Activated T-helper 17 cell treated with anti-CD3 and anti-CD28 coated beads, Interleukin-2, amount 50 U/mL, for 72 hours (primary cell): ENCODE measurements around the gene PHYH. TPM values are rescaled to one million over a fixed set of nuclear protein-coding genes. Genes with fewer than 3 reads are reported as not detected.
"Not testable (repeated sequence)": the region's sequence is repeated elsewhere in the genome, so short reads cannot be mapped to it uniquely, and the experiment has no call there.

Experiments
- ATAC-seq: fragments of 150-1000 bp; cut with Tn5 transposase; replicated peaks from 2 replicates; pipeline ENCODE4 v1.10.0; 2021; ENCODE audit warnings: mild to moderate bottlenecking, moderate library complexity
- H3K27ac Mint-ChIP-seq: one replicate; pipeline ENCODE4 v1.8.0; 2022; ENCODE audit warnings: mixed read lengths
- H3K27me3 Mint-ChIP-seq: one replicate; pipeline ENCODE4 v1.8.0; 2022; ENCODE audit warnings: mixed read lengths
- H3K36me3 Mint-ChIP-seq: one replicate; pipeline ENCODE4 v1.8.0; 2022; ENCODE audit warnings: low read depth, mild to moderate bottlenecking, mixed read lengths
- H3K4me1 Mint-ChIP-seq: one replicate; pipeline ENCODE4 v1.8.0; 2022; ENCODE audit warnings: mixed read lengths
- H3K4me3 Mint-ChIP-seq: one replicate; pipeline ENCODE4 v1.8.0; 2022; ENCODE audit warnings: mild to moderate bottlenecking, mixed read lengths
- H3K9me3 Mint-ChIP-seq: one replicate; pipeline ENCODE4 v1.8.0; 2022; ENCODE audit warnings: mixed read lengths
- total RNA-seq, 2 donors: library from RNA; stranded (reverse); gene quantifications; one replicate each; pipeline ENCODE4 v1.2.3, GENCODE V29; 2022

Gene PHYH
- total RNA-seq, 2 donors from 2014 or later: 8.2 to 9.2 TPM

- Mint-ChIP-seq H3K4me3 (no peak overlapping the region), H3K9me3 (no peaks in the 10 kb centered on the region), H3K27me3 (peaks cover 2% of the 10 kb centered on the region), H3K36me3 (no peaks in the 10 kb centered on the region), H3K4me1 (no peaks in the 10 kb centered on the region), H3K27ac (no peak overlapping the region)
- ATAC-seq: no peak
Observed at GRCh38 chr10:13270877-13271551, 28.9 kb downstream of the PHYH start.

- no peaks in the 10 kb centered on the region for H3K9me3 Mint-ChIP-seq
- H3K4me1 Mint-ChIP-seq: no peaks in the 10 kb centered on the region
- peaks cover 11% of the 10 kb centered on the region for H3K27me3 Mint-ChIP-seq
- no peaks in the 10 kb centered on the region for H3K36me3 Mint-ChIP-seq
- H3K27ac Mint-ChIP-seq: no peak overlapping the region
- H3K4me3 Mint-ChIP-seq: no peak overlapping the region
- ATAC-seq: no peak
Observed at GRCh38 chr10:13268841-13269240, 31.0 kb downstream of the PHYH start.

GRCh38 chr10:13268310-13268709 lies 31.6 kb downstream of the PHYH start:
- Mint-ChIP-seq H3K36me3 (no peaks in the 10 kb centered on the region), H3K9me3 (no peaks in the 10 kb centered on the region), H3K27me3 (peaks cover 17% of the 10 kb centered on the region), H3K4me1 (no peaks in the 10 kb centered on the region), H3K4me3 (no peak overlapping the region), H3K27ac (no peak overlapping the region)
- no peak for ATAC-seq

GRCh38 chr10:13263591-13263990 lies 36.3 kb downstream of the PHYH start:
- Mint-ChIP-seq H3K27ac (no peak overlapping the region), H3K27me3 (peaks cover 25% of the 10 kb centered on the region), H3K4me3 (no peak overlapping the region), H3K4me1 (no peaks in the 10 kb centered on the region), H3K36me3 (no peaks in the 10 kb centered on the region), H3K9me3 (no peaks in the 10 kb centered on the region)
- no peak for ATAC-seq

GRCh38 chr10:13262433-13262832 lies 37.4 kb downstream of the PHYH start:
- H3K4me3 Mint-ChIP-seq: no peak overlapping the region
- no peak overlapping the region for H3K27ac Mint-ChIP-seq
- H3K9me3 Mint-ChIP-seq: no peaks in the 10 kb centered on the region
- ATAC-seq: no peak
- peaks cover 25% of the 10 kb centered on the region for H3K27me3 Mint-ChIP-seq
- H3K36me3 Mint-ChIP-seq: no peaks in the 10 kb centered on the region
- no peaks in the 10 kb centered on the region for H3K4me1 Mint-ChIP-seq

- Mint-ChIP-seq H3K27me3 (peaks cover 3% of the 10 kb centered on the region), H3K9me3 (no peaks in the 10 kb centered on the region), H3K4me3 (no peak overlapping the region), H3K36me3 (no peaks in the 10 kb centered on the region), H3K27ac (no peak overlapping the region), H3K4me1 (no peaks in the 10 kb centered on the region)
- ATAC-seq: no peak
Observed at GRCh38 chr10:13257621-13258140, 42.2 kb downstream of the PHYH start.

- Mint-ChIP-seq H3K27me3 (peaks cover 3% of the 10 kb centered on the region), H3K4me1 (no peaks in the 10 kb centered on the region), H3K27ac (no peak overlapping the region), H3K4me3 (no peak overlapping the region), H3K9me3 (no peaks in the 10 kb centered on the region), H3K36me3 (no peaks in the 10 kb centered on the region)
- no peak for ATAC-seq
Observed at GRCh38 chr10:13256627-13257026, 43.2 kb downstream of the PHYH start.

- ATAC-seq: no peak
- Mint-ChIP-seq H3K4me3 (no peak overlapping the region), H3K27ac (no peak overlapping the region), H3K36me3 (no peaks in the 10 kb centered on the region), H3K4me1 (no peaks in the 10 kb centered on the region), H3K27me3 (no peaks in the 10 kb centered on the region), H3K9me3 (no peaks in the 10 kb centered on the region)
Observed at GRCh38 chr10:13253726-13254125, 46.1 kb downstream of the PHYH start.

- Mint-ChIP-seq H3K27ac (no peak overlapping the region), H3K4me1 (no peaks in the 10 kb centered on the region), H3K27me3 (no peaks in the 10 kb centered on the region), H3K4me3 (no peak overlapping the region), H3K36me3 (no peaks in the 10 kb centered on the region), H3K9me3 (no peaks in the 10 kb centered on the region)
- ATAC-seq: no peak
Observed at GRCh38 chr10:13247784-13248183, 52.1 kb downstream of the PHYH start.

GRCh38 chr10:13247246-13247645 lies 52.6 kb downstream of the PHYH start:
- no peak overlapping the region for H3K27ac Mint-ChIP-seq
- H3K4me3 Mint-ChIP-seq: no peak overlapping the region
- H3K4me1 Mint-ChIP-seq: no peaks in the 10 kb centered on the region
- no peaks in the 10 kb centered on the region for H3K9me3 Mint-ChIP-seq
- no peaks in the 10 kb centered on the region for H3K36me3 Mint-ChIP-seq
- no peaks in the 10 kb centered on the region for H3K27me3 Mint-ChIP-seq
- no peak for ATAC-seq

GRCh38 chr10:13242260-13242659 lies 57.6 kb downstream of the PHYH start:
- not testable (repeated sequence) for H3K9me3 Mint-ChIP-seq, H3K4me3 Mint-ChIP-seq, ATAC-seq, H3K36me3 Mint-ChIP-seq, H3K4me1 Mint-ChIP-seq, H3K27me3 Mint-ChIP-seq, H3K27ac Mint-ChIP-seq

- Mint-ChIP-seq H3K27ac (no peak overlapping the region), H3K36me3 (no peaks in the 10 kb centered on the region), H3K4me1 (no peaks in the 10 kb centered on the region), H3K9me3 (no peaks in the 10 kb centered on the region), H3K4me3 (no peak overlapping the region), H3K27me3 (no peaks in the 10 kb centered on the region)
- ATAC-seq: no peak
Observed at GRCh38 chr10:13241613-13242012, 58.3 kb downstream of the PHYH start.

- Mint-ChIP-seq H3K27ac (no peak overlapping the region), H3K4me1 (no peaks in the 10 kb centered on the region), H3K9me3 (no peaks in the 10 kb centered on the region), H3K36me3 (no peaks in the 10 kb centered on the region), H3K27me3 (no peaks in the 10 kb centered on the region), H3K4me3 (no peak overlapping the region)
- ATAC-seq: no peak
Observed at GRCh38 chr10:13239923-13240322, 59.9 kb downstream of the PHYH start.

- Mint-ChIP-seq H3K4me1 (no peaks in the 10 kb centered on the region), H3K36me3 (no peaks in the 10 kb centered on the region)
Observed at GRCh38 chr10:13238271-13239077, 61.4 kb downstream of the PHYH start.

GRCh38 chr10:13236638-13237037 lies 63.2 kb downstream of the PHYH start:
- ATAC-seq: no peak
- Mint-ChIP-seq H3K4me3 (no peak overlapping the region), H3K27ac (no peak overlapping the region), H3K4me1 (no peaks in the 10 kb centered on the region), H3K9me3 (no peaks in the 10 kb centered on the region), H3K36me3 (no peaks in the 10 kb centered on the region), H3K27me3 (peaks cover 3% of the 10 kb centered on the region)

More at GRCh38 chr10:13238271-13239077, 61.4 kb downstream of the PHYH start:
- Mint-ChIP-seq H3K4me3 (no peak overlapping the region), H3K27ac (no peak overlapping the region), H3K9me3 (no peaks in the 10 kb centered on the region), H3K27me3 (peaks cover 3% of the 10 kb centered on the region)
- ATAC-seq: no peak
